HuH-7 (cell line): Measurements from ENCODE around the gene ACBD3.

ENCODE experiments used
- DNase-seq: peaks from one replicate; pipeline ENCODE4 v3.0.0; 2011; ENCODE audit warnings: low spot score

The ACBD3 gene

DNA sequence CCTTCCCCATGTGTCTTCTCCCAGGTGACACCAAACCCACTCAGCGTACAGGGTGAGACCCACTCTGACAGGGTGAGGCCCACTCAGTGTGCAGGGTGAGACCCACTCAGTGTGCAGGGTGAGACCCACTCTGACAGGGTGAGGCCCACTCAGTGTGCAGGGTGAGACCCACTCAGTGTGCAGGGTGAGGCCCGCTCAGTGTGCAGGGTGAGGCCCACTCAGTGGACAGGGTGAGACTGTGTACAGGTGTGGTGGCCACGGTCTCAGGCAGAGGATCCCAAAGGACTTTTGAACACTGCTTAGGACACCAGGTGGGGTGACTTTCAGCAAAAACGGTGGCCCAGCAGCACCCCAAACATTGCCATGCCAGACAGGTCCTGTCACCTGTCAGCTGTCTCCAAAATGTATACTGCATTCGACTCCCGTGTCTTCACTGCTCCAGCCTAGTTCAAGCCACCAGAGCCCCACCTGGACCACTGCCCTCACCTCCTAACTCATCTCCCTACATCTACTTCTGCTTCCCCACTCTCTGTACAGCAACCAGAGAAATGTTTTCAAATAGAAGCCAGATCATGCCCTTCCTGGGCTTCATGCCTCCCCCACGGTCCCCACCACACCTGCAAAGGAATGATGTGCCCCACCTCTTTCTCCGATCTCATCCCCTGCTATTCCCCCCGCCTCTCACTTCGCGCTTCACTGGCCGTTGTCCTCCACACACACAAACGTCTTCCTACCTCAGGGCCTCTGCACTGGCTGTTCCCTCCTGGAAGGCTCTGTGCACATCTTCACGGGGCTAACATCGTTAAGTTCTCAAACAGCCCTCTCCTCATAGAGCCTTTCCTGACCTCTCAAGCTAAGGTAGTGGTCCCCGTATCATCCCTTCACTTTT lies 52.1 kb downstream of the ACBD3 start:
- no peak for DNase-seq

DNA sequence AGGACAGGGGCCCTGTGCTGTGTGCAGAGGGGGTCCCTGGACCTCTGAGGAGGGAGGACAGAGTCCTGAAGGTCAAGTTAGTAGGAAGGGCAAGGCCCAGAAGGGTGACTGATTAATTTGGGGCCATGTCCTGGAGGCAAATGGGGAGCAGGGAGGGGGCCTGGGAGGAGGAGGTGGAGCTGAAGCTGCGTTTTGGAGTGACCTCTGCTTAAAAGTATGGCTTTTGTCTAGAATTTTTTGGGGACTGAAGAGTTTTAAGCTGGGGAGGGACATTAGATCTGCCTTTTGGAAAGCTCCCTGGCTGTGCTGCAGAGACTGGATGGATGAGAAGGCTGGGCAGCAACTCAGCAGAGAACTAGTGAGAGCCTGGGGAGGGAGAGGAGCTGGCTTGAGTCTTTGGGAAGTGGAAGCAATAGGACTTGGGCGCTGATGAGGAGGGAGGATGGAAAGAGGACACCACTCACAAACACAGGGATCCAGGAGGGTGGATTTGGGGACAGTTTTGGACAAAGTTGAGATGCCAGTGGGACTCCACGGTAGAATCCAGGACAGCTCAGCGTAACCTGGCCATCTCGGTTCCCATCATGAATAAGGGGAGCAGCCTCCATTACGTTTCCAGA lies 52.9 kb downstream of the ACBD3 start:
- DNase-seq: peak; percentile 5

GRCh38 chr1:226132728-226133503 lies 53.6 kb downstream of the ACBD3 start:
- peak; percentile 8 for DNase-seq

GRCh38 chr1:226131639-226132038 lies 54.9 kb downstream of the ACBD3 start:
- DNase-seq: no peak

GRCh38 chr1:226129230-226129629 lies 57.3 kb downstream of the ACBD3 start:
- no peak for DNase-seq

GRCh38 chr1:226128487-226129075 lies 58.0 kb downstream of the ACBD3 start:
- DNase-seq: peak; percentile 31

GRCh38 chr1:226126824-226127569 lies 59.5 kb downstream of the ACBD3 start:
- no peak for DNase-seq

GRCh38 chr1:226125831-226126230 lies 60.7 kb downstream of the ACBD3 start:
- peak; percentile 13 for DNase-seq

DNA sequence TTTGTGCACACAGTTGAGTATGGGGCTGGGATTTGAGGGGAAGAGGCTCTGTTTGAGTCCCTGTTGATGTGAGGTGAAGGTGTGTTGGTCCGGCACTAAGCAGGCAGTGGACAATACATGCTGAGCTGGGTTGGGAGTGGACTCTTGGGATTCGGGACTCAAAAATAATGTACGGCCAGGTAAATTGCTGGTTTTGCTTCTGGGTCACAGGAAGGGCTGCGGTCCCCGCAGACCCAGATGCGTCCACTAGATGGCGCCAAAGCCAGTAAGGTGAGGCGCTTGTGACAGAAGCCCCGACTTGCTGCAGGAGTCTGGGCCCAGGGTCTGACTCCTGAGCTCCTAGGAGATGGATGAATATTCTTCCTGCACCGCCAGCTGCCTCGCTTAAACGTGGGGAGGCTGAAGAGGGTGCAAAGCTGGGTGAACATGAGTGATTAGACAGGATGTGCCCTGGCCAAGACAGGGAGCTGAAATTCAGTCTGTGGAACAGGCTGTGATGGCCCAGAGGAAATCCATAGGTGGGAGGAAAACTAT lies 61.4 kb downstream of the ACBD3 start:
- DNase-seq: peak; percentile 97

DNA sequence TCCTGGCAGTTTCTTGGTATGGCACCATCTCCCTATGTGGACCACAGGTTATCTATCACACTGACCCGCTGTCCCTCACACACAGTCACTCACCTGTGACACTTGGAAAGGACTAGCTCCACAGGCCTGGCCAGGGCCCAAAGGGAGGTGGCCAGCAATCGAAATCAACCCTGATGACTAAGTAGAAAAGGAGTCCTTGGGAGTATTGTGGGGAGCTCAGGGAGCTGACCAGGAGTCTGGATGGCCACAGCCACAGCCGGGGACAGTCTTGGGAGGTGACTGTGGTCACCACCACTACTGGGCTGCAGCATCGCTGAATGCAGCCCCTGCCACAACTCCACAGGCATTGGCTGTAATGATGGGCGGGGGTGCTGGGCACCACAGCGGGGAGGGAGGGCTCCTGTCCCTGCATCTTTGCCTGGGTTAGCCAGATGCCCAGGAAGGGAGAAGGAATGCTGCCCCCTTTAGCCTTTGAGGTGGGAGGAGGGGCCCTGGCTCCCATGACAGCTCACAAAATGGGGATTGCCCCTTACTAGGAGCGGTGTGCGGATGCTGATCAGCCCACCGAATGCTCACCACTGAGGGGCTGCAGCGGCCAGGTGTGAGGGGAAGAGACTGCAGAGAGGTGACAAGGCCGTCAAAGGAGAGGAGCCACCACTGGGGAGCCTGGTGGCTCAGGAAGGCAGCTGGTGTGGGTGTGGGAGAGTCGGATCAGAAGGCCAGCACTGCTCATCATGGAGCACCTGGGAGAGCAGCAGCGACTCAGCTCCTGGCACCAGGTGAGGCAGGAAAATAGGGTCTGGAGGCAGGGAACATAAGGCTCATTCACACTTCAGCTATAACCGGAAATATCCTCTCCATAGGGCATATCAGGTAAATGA lies 62.7 kb downstream of the ACBD3 start:
- no peak for DNase-seq

DNA sequence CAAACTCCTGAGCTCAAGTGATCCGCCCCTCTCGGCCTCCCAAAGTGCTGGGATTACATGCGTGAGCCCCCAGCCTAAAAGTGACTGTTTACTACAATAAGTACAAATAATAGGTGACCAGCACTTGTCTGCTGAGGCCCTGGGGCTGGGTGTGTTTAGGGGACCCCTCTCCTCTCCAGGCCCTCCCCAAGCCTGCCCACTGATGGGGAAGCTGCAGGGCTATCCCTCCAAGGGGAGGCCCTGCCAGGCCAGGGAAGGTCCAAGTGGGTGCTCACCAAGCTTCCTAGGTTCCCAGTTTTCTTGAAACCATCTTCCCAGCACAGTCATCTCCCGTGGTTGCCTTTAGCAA lies 63.4 kb downstream of the ACBD3 start:
- no peak for DNase-seq

DNA sequence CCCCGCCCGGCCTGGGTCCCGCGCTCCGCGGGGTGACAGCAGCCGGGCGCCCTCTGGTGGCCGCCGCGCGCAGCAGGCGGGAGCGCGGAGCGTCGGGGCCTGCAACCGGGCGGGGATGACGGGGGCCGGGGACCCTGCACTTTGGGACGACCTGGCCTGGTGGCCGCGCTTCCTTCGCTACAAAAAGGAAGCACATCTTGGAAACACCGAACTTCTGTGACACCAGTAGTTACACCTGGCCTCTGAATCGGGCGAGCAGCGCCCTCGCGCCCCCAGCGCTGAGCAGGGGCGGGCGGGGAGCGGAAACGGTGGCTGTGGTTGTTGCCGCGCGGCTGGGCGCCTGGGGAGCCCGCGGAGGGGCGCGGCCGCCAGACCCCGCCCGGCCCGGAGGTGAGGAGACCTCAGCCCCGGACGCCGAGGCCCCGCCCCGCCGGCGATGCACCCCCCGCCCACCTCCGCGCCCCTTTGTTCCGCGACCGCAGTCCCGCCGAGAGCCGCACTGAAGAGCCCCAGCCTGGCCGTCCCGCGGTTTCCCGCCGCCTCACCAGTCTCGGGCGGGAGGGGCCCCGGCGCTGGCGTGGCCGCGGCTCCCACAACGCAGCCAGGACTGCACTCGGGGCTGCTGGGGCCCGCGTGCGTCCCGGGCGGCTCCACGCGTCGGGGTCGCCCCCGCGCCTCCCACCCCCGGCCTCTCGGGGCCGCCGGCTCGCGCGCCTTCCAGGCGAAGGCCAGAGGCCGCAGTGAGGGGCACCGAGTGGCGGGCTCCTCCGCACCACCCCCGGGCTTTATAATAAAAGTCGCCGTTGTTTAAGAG lies 64.7 kb downstream of the ACBD3 start:
- peak; percentile 97 for DNase-seq

GRCh38 chr1:226121049-226121586 lies 65.4 kb downstream of the ACBD3 start:
- no peak for DNase-seq

- DNase-seq: no peak
Observed at GRCh38 chr1:226120398-226120797, 66.1 kb downstream of the ACBD3 start.

- no peak for DNase-seq
Observed at GRCh38 chr1:226119169-226119568, 67.4 kb downstream of the ACBD3 start.

- no peak for DNase-seq
Observed at GRCh38 chr1:226118357-226118756, 68.2 kb downstream of the ACBD3 start.

DNA sequence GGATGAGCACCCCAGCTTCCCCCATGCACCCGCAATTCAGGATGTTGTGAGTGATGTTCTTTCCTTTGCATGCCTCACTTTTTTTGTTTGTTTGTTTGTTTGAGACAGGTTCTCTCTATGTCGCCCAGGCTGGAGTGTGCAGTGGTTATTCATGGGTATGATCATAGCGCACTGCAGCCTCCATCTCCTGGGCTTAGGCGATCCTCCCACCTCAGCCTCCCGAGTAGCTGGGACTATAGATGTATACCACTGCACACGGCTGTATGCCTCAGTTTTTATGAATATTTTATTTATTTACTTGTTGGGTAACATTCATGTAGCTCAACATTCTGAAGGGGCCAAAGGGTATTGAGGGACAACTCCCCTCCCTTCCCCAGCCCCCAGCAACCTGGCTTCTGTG lies 69.2 kb downstream of the ACBD3 start:
- DNase-seq: no peak

DNA sequence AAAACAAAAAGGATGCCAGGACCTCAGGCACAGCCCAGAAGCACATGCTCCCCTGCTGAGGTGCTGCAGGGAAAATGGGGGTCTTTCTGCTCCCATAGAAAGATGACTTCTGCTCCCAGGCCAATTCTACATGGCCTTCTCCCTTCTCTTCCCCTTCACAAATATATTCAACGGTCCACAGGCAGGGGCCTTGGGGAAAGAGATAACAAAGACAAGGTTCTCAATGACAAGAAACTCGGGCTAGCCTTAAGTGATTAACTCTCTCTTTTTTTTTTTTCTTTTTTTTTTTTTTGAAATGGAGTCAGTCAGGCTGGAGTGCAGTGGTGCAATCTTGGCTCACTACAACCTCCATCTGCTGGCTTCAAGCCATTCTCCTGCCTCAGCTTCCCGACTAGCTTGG lies 69.9 kb downstream of the ACBD3 start:
- no peak for DNase-seq

GRCh38 chr1:226112626-226113025 lies 73.9 kb downstream of the ACBD3 start:
- DNase-seq: no peak
